RKO (cell line): ENCODE data around the gene EGLN2.
"Not testable (repeated sequence)": the region's sequence is repeated elsewhere in the genome, so short reads cannot be mapped to it uniquely, and the experiment has no call there.

ENCODE experiments used
- DNase-seq: peaks from one replicate; pipeline ENCODE4 v3.0.0-alpha.2; 2016; ENCODE audit warnings: low spot score

The EGLN2 gene

GRCh38 chr19:40846722-40847121 lies 47.7 kb downstream of the EGLN2 start:
- DNase-seq, result not testable (repeated sequence)

- DNase-seq, result not testable (repeated sequence)
Measured at GRCh38 chr19:40850277-40850676, 51.3 kb downstream of the EGLN2 start, which contains the start of gene CYP2A6. CYP2A6 (minus strand) TSS chr19:40850447; CDS start chr19:40850426, 21 bp downstream.

- not testable (repeated sequence) for DNase-seq
Measured at GRCh38 chr19:40852467-40853152, 53.6 kb downstream of the EGLN2 start.
